Right atrium auricular region (tissue), 2 donors: ENCODE results near the gene NSRP1. TPM values are rescaled to one million over a fixed set of nuclear protein-coding genes. Genes with fewer than 3 reads are reported as not detected.

Experiments used
- DNase-seq: peaks from one replicate; pipeline ENCODE4 v3.0.0-alpha.2; 2019; ENCODE audit warnings: low spot score
- H3K27ac ChIP-seq, 2 donors: fragments of 200-600 bp; sonication (generic); 1 replicate in 1 of 2; 2 replicates in 1 of 2; pipeline ENCODE4 v1.5.1; 2016 to 2019
- H3K27me3 ChIP-seq, 2 donors: fragments of 200-600 bp; sonication (generic); one replicate each; pipeline versions ENCODE4 v1.5.1 to v1.6.0; 2017 to 2019
- H3K36me3 ChIP-seq: fragments of 200-600 bp; sonication (generic); one replicate; pipeline ENCODE4 v1.5.1; 2016
- H3K4me1 ChIP-seq, 2 donors: fragments of 200-600 bp; sonication (generic); one replicate each; pipeline versions ENCODE4 v1.5.1 to v1.6.0; 2017 to 2019
- H3K4me3 ChIP-seq, 2 donors: fragments of 200-600 bp; sonication (generic); 1 replicate in 1 of 2; 2 replicates in 1 of 2; pipeline ENCODE4 v1.5.1; 2017 to 2019; ENCODE audit warnings: mild to moderate bottlenecking in 1 of 2, moderate library complexity in 1 of 2
- H3K9me3 ChIP-seq, 2 donors: fragments of 200-600 bp; sonication (generic); one replicate each; pipeline ENCODE4 v1.5.1; 2019
- CTCF ChIP-seq, 2 donors: fragments of 200-600 bp; sonication (generic); IDR thresholded peaks; one replicate each; pipeline ENCODE4 v1.5.1; 2019; ENCODE audit warnings: antibody characterized with exemption in 2 of 2
- total RNA-seq, 2 donors: library from RNA; depleted of rRNA; stranded (reverse); fragments of >200 nt; gene quantifications; one replicate each; pipeline ENCODE4 v1.1.0, GENCODE V29; 2016

Gene NSRP1
- total RNA-seq: 10 to 100 TPM; 14.7 to 16.6 TPM

GRCh38 chr17:30116661-30117551 is at the start of gene NSRP1:
Gene NSRP1 (plus strand): TSS chr17:30116816. CDS start chr17:30116844, 28 bp downstream.
- Histone ChIP-seq H3K27ac (peak within 1 kb of the TSS; percentile 96 to 98), H3K27me3 (no peaks in the 10 kb centered on the region), H3K36me3 (peaks cover 9% of the 10 kb centered on the region), H3K9me3 (no peaks in the 10 kb centered on the region), H3K4me1 (peaks cover 0 to 27% of the 10 kb centered on the region in 2 donors), H3K4me3 (peak within 1 kb of the TSS; percentile 71 to 81)
- TF ChIP-seq CTCF (IDR thresholded peaks at IDR 0.05): no peak
- peak; percentile 98 for DNase-seq

- no peak overlapping the region for H3K27ac ChIP-seq
- no peak overlapping the region for H3K4me3 ChIP-seq
- no peaks in the 10 kb centered on the region for H3K4me1 ChIP-seq
- H3K27me3 ChIP-seq: no peaks in the 10 kb centered on the region
- TF ChIP-seq CTCF (IDR thresholded peaks at IDR 0.05): no peak
- DNase-seq: no peak
- H3K36me3 ChIP-seq: no peaks in the 10 kb centered on the region
- H3K9me3 ChIP-seq: peaks cover 7 to 24% of the 10 kb centered on the region in 2 donors
These were observed 48.2 kb upstream of the NSRP1 start for GRCh38 chr17:30068465-30068864.

- no peak overlapping the region for H3K27ac ChIP-seq
- H3K4me3 ChIP-seq: no peak overlapping the region
- H3K36me3 ChIP-seq: no peaks in the 10 kb centered on the region
- no peak for TF ChIP-seq CTCF (IDR thresholded peaks at IDR 0.05)
- no peaks in the 10 kb centered on the region for H3K9me3 ChIP-seq
- no peaks in the 10 kb centered on the region for H3K4me1 ChIP-seq
- no peaks in the 10 kb centered on the region for H3K27me3 ChIP-seq
- no peak for DNase-seq
These were observed 42.4 kb upstream of the NSRP1 start for GRCh38 chr17:30074254-30074653.

GRCh38 chr17:30074730-30075129 is 41.9 kb upstream of the NSRP1 start:
- Histone ChIP-seq H3K4me1 (no peaks in the 10 kb centered on the region), H3K9me3 (no peaks in the 10 kb centered on the region), H3K27ac (no peak overlapping the region)

GRCh38 chr17:30082773-30083172 is 33.8 kb upstream of the NSRP1 start:
- Histone ChIP-seq H3K36me3 (no peaks in the 10 kb centered on the region), H3K4me1 (no peaks in the 10 kb centered on the region), H3K4me3 (no peak overlapping the region), H3K9me3 (no peaks in the 10 kb centered on the region), H3K27me3 (no peaks in the 10 kb centered on the region), H3K27ac (no peak overlapping the region)
- DNase-seq: no peak
- TF ChIP-seq CTCF (IDR thresholded peaks at IDR 0.05): no peak

More at GRCh38 chr17:30074730-30075129, 41.9 kb upstream of the NSRP1 start:
- Histone ChIP-seq H3K4me3 (no peak overlapping the region), H3K27me3 (no peaks in the 10 kb centered on the region), H3K36me3 (no peaks in the 10 kb centered on the region)
- no peak for DNase-seq
- no peak for TF ChIP-seq CTCF (IDR thresholded peaks at IDR 0.05)
